Kidney glomerular epithelial cell (primary cell): ENCODE measurements around the gene HPN.
"Not testable (repeated sequence)": the region's sequence is repeated elsewhere in the genome, so short reads cannot be mapped to it uniquely, and the experiment has no call there.

Source experiments
- DNase-seq: peaks from one replicate; lab custom pipeline; 2025; lab: John Stamatoyannopoulos, UW

Gene HPN

DNA sequence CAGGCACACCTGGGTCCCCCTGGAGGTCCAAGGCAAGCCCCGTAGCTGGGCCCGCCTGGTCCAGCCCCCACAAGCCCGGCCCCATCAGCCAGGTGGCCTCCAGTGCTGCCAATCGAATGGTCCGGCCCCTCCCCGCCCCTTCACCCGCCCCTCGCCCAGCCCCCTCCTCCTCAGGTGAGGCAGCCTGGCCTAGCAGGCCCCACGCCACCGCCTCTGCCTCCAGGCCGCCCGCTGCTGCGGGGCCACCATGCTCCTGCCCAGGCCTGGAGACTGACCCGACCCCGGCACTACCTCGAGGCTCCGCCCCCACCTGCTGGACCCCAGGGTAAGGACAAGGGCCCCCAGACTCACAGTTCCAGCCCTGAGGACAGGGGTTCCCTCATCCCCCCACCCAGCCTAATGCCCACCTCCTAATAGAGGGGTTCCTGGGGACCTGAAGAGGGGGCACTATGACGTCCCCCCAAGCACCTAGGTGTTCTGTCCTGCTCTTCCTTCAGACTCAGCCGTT is at the start of gene HPN:
Gene HPN, plus strand, starts transcription at position 174 of the 508 bp plus-strand sequence. CDS start 786 bp downstream, outside the sequence.
- no peak for DNase-seq

DNA sequence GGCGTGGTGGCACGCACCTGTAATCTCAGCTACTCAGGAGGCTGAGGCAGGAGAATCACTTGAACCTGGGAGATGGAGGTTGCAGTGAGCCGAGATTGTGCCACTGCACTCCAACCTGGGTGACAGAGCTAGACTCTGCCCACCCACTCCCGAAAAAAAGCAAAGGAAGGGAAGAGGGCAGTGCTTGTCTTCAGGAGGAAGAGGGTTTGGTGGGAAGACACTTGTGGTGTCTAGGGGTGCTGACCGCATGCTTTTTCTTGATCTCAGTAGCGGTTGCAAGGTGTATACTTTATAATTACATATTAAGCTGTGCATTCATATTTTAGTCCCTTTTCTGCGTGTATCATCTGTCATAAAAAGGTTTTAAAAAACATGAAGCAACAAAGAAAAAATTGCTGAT is 48.9 kb upstream of the HPN start:
- DNase-seq = not testable (repeated sequence)

DNA sequence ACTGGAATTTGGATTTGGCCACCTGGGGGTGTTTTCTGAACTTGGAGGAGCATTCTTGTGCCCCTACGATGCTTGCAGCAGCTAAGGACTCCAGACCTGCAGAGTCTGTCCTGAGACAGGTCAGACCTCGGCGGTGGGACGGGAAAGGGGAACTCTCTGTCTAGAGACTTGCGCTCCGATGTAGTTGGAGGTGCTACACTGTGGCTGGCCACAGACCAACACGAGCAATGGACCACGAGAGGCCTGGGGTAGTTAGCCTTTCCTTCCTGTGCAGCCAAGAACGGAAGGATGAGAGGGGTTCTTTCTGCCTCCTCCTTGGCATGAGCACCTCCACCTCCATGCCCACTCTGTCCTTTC is 47.3 kb upstream of the HPN start:
- DNase-seq = no peak

DNA sequence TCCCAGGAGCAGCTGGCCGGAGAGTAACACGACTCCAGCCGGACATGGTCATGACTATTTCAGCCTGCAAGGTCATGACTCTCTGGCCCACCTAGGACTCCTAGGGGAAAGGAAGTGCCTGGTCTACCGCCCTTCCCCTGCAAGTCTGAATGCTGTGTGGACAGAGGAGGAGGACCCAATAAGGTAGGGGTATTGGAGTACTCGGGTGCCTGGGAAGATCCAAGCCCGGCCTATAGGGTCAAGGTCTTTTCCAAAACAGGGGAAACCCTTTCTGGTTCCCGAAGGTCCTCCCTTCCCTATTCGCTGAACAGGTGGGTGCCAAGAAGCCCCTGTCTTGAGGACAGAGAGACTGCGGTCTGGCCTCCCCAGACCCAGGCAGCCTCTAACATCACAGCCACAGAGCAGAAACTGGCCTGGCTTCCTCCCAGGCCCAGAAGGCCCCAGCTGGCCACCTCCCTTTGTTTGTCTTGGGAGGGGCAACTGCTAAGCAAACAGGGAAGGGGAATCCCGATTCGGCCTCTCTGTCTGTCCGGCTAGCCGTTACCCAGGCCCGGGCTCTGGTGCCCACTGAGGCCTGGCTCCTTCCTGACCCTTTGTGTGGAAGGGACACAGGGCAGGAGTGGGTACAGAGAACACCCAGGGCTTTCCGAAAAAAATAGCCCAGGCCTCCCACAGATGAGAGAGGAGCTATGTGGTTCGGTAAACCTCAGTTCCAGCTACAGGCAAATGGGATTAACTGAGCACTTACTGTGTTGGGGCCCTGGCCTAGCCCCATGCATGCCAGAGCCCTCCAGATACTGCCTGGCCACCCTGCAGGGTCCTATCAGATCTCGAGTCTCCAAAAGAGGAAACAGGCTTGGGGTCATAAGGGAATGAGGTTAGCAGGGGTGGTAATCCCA is 46.6 kb upstream of the HPN start:
- no peak for DNase-seq

DNA sequence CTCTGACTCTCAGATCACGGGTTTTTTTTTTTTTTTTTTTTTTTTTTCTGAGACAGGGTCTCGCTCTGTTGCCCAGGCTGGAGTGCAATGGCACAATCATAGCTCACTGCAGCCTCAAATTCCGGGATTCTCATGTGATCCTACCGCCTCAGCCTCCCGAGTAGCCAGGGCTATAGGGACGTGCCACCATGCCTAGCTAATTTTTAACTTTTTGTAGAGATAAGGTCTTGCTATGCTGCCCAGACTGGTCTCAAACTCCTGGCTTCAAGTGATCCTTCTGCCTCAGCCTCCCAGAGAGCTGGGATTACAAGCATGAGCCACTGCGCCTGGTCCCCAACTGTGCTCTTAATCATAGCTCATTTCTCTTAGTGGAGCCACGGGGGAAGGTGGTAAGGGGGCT is 46.0 kb upstream of the HPN start:
- DNase-seq = no peak

DNA sequence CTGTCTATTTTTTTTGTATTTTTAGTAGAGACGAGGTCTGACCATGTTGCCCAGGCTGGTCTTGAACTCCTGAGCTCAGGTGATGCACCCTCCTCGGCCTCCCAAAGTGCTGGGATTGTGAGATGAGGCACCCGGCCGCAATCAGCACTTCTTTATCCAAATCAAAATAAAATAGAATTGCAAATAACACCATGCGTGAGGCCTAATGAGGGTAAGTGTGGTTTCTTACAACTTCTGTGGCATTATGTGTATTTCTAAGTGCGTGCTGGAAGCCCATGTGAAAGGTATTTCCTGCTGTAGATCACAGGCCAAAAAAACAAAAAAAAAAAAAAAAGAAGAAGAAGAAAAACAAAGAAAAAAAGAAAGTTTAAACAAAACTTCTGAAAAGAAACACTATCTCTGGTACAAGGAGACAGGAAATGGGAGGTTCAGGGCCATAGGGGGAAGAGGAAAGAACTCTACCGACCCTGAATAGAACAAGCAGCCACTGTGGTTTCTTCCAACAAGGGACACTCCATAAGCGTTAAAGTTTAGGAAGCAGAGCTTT is 44.4 kb upstream of the HPN start:
- DNase-seq = no peak

DNA sequence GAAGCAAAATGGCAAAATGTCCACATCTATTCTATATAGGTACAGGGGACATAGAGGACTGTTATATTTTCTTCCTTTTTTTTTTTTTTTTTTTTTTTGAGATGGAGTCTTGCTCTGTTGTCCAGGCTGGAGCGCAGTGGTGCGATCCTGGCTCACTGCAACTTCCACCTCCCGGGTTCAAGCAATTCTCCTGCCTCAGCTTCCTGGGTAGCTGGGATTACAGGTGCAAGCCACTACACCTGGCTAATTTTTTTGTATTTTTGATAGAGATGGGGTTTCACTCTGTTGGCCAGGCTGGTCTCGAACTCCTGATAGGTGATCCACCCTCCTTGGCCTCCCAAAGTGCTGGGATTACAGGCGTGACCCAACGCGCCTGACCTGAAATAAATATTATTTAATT is 43.3 kb upstream of the HPN start:
- DNase-seq = not testable (repeated sequence)

DNA sequence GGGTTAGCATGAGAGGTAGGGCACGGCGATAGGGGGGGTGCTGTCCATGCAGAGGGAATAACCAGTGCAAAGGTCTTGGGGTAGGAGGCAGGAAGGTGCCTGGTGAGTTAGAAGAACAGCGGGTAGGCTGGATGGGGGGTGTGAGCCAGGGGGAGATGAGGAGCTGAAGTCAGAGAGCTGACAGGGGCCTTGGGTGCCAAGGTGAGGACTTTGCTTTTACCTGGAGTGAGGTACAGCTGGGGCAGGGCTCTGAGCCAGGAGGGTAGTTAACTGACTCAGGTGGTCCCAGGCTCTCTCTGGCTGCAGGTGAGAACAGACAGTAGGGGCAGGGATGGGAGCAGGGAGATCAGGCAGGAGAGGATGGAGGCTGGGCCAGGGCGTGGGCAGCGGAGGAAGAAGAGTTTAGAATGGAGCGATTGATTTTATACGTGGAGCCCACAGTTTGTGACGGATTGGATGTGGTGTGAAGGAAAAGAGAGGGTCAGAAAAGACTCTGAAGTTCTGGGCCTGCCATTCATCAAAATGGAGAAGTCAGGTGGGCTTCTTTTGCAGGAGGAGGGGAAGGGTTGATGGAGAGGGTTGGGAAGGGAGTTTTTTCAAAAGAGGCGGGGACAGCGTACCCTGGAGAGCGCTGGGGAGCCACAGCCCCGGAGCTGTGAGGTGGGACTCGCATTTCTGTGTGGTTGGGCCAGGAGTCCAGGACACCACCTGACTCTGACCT is 42.6 kb upstream of the HPN start:
- DNase-seq = peak; percentile 62

DNA sequence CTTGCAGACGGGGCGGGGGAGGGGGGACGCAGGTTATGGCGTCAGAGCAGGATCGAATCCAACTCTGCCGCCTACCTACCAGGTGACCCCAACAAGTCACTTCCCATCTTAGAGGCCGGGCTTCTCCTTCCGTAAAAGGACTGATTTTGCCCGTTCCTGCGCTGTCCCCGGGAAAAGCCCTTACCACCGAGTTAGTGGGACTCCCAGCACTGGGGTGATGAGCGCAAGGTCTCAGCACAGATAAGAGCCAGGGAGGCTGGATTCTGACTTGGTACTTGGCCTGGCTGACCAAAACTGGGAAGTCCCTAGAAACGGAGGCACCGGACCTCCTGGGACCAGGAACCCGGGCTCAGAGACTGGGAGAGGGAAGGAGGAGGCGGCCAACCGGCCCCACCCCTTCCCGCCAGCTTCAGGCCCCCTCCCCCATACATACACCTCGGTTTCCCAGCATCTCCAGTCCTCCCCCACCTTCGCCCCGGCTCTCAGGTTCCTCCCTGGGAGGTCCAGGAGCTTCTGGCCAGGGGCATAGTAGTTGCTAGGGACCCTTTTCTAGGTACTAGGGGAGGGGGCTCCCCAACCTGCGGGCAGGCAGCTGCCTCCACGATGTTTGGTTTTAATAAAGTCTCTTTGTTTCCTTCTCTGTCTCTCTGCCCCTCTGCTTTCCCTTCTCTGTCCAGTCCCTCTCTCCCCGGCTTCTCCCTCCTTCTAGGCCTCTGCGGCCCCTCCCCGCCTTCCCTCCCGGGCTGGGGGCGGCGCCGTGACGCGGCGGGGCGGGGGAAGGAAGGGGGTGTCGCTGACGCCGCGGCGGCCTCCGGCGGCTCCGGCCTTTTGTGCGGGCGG is 41.8 kb upstream of the HPN start, which contains the start of gene GRAMD1A:
Gene GRAMD1A, plus strand, starts transcription at position 826 of the 840 bp plus-strand sequence. CDS start 156 bp downstream, outside the sequence.
- DNase-seq = peak; percentile 63

DNA sequence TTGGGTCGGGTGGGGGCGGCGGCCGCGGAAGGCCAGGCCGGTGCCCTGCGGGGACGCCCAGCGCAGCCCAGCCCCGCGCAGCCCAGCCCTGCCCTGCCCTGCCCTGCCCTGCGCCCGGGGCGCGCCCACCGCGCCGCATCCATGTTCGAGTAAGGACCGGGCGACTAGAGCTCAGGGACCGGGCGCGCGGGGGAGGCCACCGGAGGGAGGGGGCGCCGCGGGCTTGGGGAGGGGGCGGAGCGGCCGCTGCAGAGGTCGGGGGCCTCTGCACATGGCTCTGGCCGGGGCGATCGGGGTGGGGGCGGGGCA is 41.2 kb upstream of the HPN start:
- DNase-seq = no peak

DNA sequence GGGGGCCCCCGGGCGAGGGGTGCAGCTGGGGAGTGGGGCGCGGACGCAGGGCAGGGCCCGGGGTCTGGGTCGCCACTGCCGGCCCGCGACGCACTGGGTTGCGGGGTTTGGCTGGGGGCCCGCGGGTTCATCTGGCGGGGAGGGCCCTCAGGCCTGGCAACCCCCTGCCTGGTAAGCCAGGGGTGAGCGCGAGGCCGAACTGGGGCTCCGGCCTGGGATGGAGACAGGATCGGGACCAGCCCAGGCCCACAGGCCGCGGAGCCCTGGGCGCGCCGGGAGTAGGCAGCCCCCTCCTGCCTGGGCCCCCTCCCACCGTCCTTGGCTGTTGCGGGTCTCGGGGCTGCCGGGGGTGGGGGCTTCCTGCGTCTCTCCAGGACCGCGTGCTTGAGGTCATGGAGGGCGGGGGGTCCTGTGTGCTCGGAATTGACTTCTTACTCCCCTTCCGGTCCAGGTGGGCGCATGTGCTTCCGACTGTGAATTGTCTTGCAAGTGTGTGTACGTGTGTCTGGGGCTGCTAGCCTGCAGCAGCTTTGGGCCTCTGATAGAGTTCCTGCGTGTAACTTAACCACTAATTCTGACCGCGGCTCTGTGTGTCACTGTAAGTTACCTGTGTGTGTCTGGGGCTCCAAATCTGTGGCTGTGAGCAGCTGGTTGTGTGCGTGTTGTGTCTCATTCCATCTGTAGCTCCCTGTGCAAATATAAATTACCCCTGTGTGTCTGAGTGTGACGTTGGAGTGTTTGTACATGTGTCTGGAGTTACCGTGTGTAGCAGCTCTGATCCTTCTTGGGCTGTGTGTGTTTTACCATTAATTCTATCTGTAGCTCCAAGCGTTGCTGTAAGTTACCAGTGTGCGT is 40.6 kb upstream of the HPN start:
- peak; percentile 46 for DNase-seq

DNA sequence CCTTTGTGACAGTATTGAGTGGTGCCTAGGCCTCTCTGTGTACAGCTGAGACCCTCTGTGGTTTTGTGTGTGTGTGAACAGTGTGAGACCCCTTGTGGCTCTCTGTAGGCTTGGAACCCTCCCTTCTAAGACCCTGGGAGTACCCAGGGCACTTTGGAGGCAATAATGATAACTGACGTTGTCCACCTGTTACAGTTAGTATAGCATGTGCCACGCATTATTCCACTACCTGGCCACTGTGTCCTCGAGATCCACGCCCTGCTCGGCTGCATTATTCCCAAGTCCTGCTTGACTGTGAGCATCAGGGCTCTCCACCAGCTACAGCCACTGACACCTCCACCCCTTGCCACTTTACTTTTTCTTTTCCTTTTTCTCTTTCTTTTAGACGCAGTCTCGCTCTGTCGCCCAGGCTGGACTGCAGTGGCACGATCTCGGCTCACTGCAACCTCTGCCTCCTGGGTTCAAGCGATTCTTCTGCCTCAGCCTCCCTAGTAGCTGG is 39.4 kb upstream of the HPN start:
- DNase-seq = no peak

DNA sequence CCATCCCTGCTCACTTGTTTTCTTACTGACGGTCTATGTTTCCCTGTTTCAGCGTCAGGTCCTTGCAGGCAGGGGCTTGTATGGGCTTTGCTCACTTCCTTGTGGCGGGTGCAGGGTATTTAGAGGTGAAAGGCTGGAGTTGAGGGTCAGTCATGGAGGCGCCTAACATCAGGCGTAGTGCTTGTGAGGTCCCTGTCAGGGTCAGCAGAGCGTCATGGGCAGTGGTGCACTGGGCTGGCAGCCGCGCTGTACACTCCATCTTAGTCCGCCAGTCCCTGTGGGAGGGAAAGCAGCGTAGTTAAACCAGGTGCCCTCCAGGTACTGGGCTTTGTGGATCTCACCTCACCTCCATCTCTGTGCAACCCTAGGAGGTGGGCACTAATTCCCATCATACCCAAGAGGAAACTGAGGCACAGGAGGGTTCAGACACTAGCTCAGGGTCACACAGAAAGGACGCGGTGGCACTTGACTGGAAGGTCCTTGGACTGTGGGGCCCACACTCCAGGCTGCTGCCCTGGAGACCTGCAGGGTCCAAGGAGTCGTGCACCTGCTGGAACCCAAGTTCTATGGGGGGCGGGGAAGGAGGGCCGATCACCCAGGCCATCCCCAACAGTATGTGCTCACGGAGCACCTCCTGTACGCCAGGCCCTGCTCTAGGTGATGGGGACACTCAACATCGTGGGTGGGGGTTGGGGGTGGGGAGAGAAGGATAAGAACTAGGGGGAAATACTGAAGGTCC is 36.8 kb upstream of the HPN start:
- DNase-seq = no peak

DNA sequence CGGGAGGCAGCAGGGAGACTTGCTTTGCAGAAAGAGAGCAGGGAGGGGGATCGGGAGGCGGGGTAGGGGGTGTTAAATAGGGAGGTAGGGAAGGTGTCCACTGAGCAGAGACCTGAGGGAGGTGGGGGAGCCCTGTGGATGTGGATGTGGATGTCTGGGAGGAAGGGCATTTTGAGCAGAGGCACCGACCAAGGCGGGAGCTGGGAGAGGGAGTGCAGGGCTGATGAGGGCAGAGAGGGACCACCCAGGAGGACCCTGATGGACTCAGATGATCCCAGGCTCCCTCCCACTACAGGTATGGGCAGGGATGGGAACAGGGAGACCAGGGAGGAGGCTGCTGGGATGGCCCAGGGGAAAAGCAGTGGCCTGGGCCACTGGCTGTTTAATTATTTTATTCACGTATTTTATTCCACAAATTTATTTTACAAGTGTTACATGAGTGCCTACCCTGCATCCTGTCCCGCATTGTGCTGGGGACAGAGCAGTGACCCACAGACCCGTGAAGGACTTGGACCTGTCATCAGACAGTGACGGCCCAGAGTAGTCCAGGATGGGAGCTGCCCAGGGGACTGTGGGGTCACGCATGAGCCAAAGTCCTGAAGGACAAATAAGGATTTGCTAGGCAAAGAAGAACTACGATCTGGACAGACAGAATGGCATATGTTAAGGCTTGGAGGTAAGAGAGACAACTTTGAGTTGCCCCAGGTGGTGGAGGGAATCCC is 36.1 kb upstream of the HPN start:
- DNase-seq = no peak

DNA sequence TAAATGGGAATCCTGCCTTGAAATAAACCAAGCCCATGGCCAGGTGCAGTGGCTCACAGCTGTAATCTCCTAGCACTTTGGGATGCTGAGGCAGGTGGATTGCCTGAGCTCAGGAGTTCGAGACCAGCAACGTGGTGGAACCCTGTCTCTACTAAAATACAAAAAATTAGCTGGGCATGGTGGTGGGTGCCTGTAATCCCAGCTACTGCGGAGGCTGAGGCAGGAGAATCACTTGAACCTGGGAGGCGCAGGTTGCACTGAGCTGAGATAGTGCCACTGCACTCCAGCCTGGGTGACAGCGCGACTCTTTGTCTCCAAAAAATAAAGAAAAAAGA is 35.5 kb upstream of the HPN start:
- not testable (repeated sequence) for DNase-seq

DNA sequence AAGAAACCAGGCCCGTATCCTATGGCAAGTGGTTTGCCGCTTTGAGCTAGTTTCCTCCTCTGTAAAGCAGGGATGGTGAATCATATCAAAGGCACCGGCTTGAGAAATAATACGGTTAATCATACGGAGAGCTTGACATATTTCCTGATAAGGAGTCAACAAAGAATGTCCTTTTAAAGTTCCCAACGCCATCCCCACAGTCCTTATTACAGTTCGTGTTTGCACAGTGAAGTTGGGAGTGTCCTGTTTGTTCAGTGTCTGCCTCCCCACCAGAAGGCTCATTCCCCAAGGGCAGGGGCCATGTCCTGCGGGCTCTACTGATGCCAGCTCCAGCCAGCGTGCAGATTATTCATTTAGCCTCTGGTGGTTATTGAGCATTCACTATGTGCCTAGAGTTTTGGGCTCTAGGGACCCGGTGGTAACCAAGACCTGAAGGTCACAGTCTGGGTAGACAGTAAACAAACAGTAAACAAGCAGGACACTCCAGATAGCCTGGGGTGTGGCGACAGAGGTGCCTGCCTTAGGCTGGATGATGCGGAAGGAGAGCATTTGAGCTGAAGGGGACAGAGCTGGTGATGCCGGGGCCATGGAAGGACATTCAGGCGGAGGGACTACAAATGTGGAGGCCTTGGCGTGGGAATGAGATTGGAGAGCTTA is 35.1 kb upstream of the HPN start:
- peak; percentile 88 for DNase-seq

DNA sequence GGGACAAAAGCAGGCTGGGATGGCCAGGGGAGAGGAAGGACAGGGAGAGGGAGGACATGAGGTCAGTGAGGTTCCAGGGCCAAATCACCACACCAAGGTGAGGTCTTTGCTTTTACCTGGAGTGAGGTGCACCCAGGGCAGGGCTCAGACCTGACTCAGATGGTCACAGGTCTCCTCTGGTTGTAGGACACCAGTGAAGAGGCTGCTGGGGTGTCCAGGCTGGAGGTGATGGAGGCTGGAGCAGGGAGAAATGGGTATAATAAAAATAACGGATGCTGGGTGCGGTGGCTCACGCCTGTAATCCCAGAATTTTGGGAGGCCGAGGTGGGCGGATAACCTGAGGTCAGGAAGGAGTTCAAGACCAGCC is 34.5 kb upstream of the HPN start:
- DNase-seq = no peak

DNA sequence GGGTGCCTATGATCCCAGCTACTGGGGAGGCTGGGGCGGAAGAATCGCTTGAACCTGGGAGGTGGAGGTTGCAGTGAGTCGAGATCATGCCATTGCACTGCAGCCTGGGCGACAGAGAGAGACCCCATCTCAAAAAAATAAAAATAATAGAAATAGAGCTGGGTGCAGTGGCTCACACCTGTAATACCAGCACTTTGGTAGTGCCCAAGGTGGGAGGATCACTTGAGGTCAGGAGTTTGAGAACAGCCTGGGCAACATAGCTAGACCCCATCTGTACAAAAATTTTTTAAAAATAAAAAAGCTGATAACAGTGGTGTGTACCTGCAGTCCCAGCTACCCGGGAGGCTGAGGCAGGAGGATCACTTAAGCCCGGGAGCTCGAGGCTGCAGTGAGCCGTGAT is 34.1 kb upstream of the HPN start:
- not testable (repeated sequence) for DNase-seq

DNA sequence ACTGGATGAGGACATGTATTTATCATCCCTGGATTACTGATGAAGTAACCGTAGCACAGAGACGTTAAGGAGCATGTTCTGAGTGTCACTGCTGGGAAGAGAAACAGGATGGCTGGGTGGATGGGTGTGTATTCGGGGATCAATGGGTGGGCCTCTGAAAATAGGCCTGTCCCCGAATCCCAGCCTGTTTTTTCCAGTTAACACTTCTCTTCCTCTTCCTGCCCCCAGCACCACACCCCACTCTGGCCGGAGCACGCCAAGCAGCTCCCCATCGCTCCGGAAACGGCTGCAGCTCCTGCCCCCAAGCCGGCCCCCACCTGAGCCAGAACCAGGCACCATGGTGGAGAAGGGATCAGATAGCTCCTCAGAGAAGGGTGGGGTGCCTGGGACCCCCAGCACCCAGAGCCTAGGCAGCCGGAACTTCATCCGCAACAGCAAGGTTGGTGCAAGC is 32.6 kb upstream of the HPN start:
- DNase-seq = no peak
